Muscle of leg (tissue), 11 donors: Measurements from ENCODE around the gene WNT9A. TPM values are rescaled to one million over a fixed set of nuclear protein-coding genes. Genes with fewer than 3 reads are reported as not detected.
"Not testable (repeated sequence)": the region's sequence is repeated elsewhere in the genome, so short reads cannot be mapped to it uniquely, and the experiment has no call there.

Experiments
- DNase-seq: peaks from one replicate; pipeline ENCODE4 v3.0.0; 2013
- H3K27ac ChIP-seq: one replicate; pipeline ENCODE4 v1.5.1; 2013; ENCODE audit warnings: mild to moderate bottlenecking, low read length, control low read depth
- H3K27me3 ChIP-seq: one replicate; pipeline ENCODE4 v1.6.1; 2013; ENCODE audit warnings: low read length; ENCODE audit not compliant: control insufficient read depth, insufficient read depth
- H3K36me3 ChIP-seq: one replicate; pipeline ENCODE4 v1.6.1; 2013; ENCODE audit warnings: low read length; ENCODE audit not compliant: control insufficient read depth, insufficient read depth
- H3K4me1 ChIP-seq: one replicate; pipeline ENCODE4 v1.6.1; 2013; ENCODE audit warnings: low read length; ENCODE audit not compliant: control insufficient read depth, insufficient read depth
- H3K4me3 ChIP-seq: one replicate; pipeline ENCODE4 v1.5.1; 2013; ENCODE audit warnings: low read length, control low read depth
- H3K9me3 ChIP-seq: replicated peaks from 2 replicates; pipeline ENCODE4 v1.6.1; 2013; ENCODE audit warnings: low read depth, low read length; ENCODE audit not compliant: control insufficient read depth
- WGBS: methylation state at CpG from one replicate; pipeline ENCODE4 v1.1.5; 2013; ENCODE audit warnings: missing lambda C conversion rate; ENCODE audit not compliant: insufficient coverage; 5-methylcytosine and 5-hydroxymethylcytosine counted together
- polyA plus RNA-seq, 8 donors: library from polyadenylated mRNA; unstranded; fragments of 120-200 nt; gene quantifications; one replicate each; pipeline versions ENCODE4 v1.2.1 to v1.2.3, GENCODE V29; 2013; ENCODE audit warnings: inconsistent platforms in 1 of 8, low replicate concordance in 1 of 8; ENCODE audit not compliant: insufficient read length in 8 of 8, insufficient read depth in 1 of 8
- total RNA-seq: library from RNA; stranded (reverse); fragments of 120-200 nt; gene quantifications from one replicate; pipeline ENCODE4 v1.2.4, GENCODE V29; 2013

WNT9A gene
- total and polyA plus RNA-seq, 9 donors, result 4.6 to 10.2 (median 6.5) TPM

DNA sequence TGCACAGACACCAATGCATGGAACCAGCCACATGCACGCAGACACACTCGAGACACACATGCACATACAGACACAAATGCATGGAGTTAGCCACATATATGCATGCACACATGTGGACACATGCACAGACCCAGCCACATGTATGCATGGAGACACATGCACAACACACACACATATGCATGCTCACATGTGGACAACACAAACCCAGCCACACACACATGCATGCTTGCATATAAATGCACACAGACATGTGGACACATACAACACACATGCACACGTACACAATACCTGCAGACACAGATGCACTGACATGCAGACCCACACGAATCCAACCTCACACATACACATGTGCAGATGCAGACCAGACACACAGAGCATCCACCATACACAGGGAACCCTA, 31.1 kb downstream of the WNT9A start:
- Histone ChIP-seq H3K9me3 (no peaks in the 10 kb centered on the region), H3K4me3 (no peak overlapping the region), H3K27ac (no peak overlapping the region), H3K4me1 (peaks cover 63% of the 10 kb centered on the region), H3K27me3 (no peaks in the 10 kb centered on the region), H3K36me3 (peaks cover 9% of the 10 kb centered on the region)
- DNase-seq, result no peak
- WGBS, result 85% methylated on average over 3 of the region's 4 CpGs

DNA sequence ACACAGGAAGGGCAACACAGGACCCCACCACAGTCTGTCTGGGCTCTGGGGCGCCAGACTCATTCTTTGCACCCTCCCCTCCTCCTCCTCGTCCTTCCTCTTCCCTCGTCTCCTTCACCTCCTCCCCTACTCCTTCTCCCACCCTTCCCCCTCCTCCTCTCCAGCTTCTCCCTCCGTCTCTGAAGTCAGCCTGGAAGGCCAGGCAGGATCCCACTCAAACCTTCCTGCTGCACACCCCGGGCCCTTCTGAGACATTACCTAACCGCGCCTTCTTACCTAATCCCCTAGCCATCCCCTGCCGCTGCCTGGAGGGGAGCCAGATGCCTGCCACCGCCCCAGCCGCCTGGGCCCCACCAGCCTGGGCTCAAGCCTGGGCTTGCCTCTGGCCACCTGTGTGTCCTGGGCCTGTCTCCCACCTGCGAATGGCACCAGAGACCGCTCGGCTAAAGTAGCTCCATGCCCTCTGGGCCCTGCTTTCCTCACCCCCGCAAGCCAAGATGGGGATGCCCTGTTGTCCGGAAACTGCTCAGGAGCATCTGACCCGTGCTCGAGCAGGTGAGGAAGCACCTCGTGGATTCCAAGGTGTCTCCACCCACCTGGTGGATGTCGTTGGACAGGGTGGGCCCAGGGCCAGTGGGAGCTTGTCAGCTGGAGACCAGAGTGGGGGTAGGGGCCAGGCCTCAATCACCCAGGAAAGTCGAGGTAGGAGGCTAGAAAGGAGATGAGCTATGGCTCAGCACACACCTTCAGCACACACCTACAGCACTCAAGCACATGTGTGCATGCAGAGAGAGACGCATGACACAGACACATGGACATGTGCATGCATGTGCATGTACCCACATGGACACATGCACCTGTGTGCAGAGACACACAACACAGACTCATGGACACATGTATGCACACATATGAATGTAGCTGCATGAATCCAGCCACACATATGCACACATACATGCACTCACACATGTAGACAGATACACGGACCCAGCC, 31.9 kb downstream of the WNT9A start:
- Histone ChIP-seq H3K9me3 (no peaks in the 10 kb centered on the region), H3K36me3 (peaks cover 2% of the 10 kb centered on the region), H3K27ac (no peak overlapping the region), H3K27me3 (no peaks in the 10 kb centered on the region), H3K4me3 (no peak overlapping the region), H3K4me1 (peaks cover 63% of the 10 kb centered on the region)
- no peak for DNase-seq
- 57% methylated on average over 19 of the region's 22 CpGs for WGBS

DNA sequence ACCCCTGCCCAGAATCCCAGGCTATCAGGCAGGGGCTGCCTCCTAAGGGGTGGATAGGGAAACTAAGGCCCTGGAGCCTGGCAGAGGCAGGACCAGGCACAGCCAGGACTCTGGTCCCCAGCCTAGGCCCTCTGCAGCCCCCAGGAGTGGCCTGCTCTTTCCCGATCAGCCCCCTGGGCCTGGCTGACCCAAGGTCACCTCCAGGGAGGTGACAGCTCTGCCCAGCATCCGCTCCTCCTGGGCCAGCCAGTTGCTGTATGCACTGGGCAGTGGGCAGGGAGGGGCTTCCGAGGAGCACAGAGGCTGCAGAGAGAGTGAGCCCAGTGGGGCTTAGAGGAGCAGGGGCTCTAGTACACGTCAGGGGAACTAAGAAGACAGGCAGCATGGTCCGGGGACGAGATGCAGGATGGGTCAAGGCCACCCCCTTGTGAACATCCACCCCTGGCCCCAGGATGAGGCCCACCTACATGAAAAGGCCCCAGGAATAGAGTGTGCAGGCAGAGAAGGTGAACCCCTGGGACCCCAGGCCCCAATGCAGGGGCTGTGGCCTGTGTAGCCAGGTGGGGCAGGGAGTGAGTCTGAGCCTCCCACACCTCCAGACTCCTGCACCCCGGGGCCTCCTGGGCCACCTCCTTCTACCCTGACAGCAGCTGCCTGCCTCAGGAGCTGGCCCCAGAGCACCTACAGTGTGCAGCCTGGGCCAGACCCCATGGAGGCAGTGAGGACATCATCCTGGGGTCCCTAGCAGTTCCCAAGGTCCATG, 32.8 kb downstream of the WNT9A start:
- DNase-seq, result no peak
- Histone ChIP-seq H3K36me3 (no peaks in the 10 kb centered on the region), H3K4me1 (peaks cover 69% of the 10 kb centered on the region), H3K4me3 (no peak overlapping the region), H3K27me3 (no peaks in the 10 kb centered on the region), H3K27ac (no peak overlapping the region), H3K9me3 (no peaks in the 10 kb centered on the region)
- WGBS, result 54% methylated on average over 7 of the region's 7 CpGs

DNA sequence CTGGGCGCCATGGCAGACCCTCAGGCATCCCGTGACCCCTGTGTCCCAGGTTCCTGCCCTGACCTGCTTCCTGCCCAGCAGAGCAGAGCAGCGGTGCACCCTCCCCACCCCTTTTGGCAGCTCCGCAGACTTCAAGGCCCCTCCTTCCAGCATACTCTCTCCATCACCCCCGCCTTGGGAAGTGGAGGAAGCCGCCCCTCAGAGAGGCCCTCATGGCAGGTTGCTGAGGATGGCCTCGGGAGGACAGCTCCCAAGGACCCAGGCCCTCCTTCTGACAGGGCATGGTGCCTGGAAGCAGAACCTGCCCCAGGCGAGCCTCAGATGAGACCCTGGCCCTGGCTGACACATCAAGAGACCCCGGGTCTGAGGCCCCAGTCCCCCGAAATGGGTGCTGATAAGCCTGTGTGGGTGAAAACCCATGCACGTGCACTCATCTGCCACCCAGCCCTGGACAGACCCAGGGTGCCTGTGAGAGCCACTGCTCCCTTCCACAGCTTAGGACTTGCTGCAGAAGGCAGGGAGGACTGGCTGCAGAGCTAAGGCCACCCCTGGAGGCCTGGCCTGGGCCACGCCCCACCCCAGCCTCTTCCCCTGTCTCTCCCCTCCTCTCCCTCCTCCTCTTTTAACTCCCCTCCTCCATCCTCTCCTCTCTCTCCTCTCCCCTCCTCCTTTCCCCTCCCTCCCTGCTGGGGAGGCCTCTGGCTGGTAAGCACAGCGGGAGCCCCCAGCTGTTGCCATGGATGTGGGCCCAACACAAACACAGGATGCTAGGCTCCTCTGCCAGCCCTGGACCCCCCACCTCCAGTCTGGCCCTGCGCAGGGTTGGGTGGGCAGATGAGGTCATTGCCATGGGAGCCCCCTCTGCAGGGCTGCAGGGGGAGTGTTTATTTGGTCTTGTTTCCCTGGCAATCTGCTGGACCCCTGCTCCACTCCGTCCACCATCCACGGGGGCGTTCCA, 33.7 kb downstream of the WNT9A start:
- WGBS, result 67% methylated on average over 7 of the region's 17 CpGs
- Histone ChIP-seq H3K4me3 (no peak overlapping the region), H3K27ac (no peak overlapping the region), H3K36me3 (no peaks in the 10 kb centered on the region), H3K4me1 (peaks cover 62% of the 10 kb centered on the region), H3K9me3 (no peaks in the 10 kb centered on the region), H3K27me3 (no peaks in the 10 kb centered on the region)
- peak; percentile 64 for DNase-seq

DNA sequence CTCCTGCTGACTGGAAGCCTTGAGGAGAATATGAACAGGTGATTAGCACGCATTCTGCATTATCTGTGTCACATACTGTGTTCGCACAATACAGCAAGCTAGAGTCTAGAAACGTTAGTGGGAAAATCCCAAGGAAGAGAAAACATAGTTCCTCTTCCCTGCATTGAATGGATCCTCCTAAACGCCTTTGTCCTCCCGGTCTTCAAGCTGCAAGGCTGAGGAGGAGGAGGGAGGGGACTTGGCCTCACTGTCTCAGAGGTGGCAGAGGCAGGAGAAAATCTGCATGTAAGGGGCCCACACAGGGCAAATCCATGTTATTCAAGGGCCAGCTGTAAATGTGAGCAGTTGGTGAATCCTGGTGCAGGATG, 34.4 kb downstream of the WNT9A start:
- DNase-seq, result no peak
- 33% methylated on average over 3 of the region's 5 CpGs for WGBS
- no peaks in the 10 kb centered on the region for H3K36me3 ChIP-seq

DNA sequence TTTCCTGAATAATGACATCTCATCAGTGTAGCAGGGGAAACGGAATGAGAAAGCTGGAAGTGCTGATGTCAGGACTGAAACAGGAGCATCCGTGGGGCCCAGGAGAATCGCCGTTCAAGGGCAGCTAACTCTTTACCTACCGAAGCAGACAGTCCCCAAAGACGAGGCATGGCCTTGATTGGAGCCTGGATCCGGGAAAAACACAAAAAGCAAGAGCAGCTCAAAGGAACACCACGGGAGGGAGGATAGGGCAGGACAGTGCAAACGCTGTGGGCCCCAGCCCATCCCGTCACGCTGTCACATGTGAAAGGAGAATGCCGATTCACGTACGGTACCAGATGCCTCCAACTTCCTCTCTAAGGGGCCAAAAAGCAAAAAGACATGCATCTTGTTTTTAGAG, 34.9 kb downstream of the WNT9A start:
- H3K27ac ChIP-seq, result no peak overlapping the region
- DNase-seq, result no peak
- no peaks in the 10 kb centered on the region for H3K27me3 ChIP-seq
- H3K4me1 ChIP-seq, result peaks cover 62% of the 10 kb centered on the region
- H3K4me3 ChIP-seq, result no peak overlapping the region
- WGBS, result 9% methylated on average over 9 of the region's 14 CpGs
- no peaks in the 10 kb centered on the region for H3K9me3 ChIP-seq
- H3K36me3 ChIP-seq, result no peaks in the 10 kb centered on the region

More for the DNA sequence above, 34.4 kb downstream of the WNT9A start:
- Histone ChIP-seq H3K9me3 (no peaks in the 10 kb centered on the region), H3K27me3 (no peaks in the 10 kb centered on the region), H3K4me3 (no peak overlapping the region), H3K4me1 (peaks cover 62% of the 10 kb centered on the region), H3K27ac (no peak overlapping the region)

DNA sequence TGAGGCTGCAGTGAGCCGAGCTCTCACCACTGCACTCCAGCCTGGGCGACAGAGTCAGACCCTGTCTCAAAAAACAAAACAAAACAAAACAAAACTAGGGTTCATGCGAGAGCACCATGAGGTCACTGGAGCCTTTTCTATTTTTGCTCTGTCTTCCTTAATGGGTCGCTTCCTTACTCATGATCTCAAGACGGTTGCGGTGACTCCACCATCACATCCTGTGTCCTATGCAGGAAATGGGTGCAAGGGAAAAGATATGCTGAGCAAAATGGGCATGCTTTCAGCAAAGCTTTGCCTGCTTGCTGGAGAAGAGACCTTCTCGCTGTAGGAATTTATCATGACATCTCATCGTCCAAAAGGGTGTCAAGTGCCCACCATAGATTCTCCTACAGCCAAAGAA, 36.4 kb downstream of the WNT9A start:
- 90% methylated on average over 4 of the region's 8 CpGs for WGBS
- Histone ChIP-seq H3K4me3 (no peak overlapping the region), H3K9me3 (no peaks in the 10 kb centered on the region), H3K27me3 (no peaks in the 10 kb centered on the region), H3K27ac (no peak overlapping the region), H3K36me3 (no peaks in the 10 kb centered on the region), H3K4me1 (peaks cover 47% of the 10 kb centered on the region)
- no peak for DNase-seq

DNA sequence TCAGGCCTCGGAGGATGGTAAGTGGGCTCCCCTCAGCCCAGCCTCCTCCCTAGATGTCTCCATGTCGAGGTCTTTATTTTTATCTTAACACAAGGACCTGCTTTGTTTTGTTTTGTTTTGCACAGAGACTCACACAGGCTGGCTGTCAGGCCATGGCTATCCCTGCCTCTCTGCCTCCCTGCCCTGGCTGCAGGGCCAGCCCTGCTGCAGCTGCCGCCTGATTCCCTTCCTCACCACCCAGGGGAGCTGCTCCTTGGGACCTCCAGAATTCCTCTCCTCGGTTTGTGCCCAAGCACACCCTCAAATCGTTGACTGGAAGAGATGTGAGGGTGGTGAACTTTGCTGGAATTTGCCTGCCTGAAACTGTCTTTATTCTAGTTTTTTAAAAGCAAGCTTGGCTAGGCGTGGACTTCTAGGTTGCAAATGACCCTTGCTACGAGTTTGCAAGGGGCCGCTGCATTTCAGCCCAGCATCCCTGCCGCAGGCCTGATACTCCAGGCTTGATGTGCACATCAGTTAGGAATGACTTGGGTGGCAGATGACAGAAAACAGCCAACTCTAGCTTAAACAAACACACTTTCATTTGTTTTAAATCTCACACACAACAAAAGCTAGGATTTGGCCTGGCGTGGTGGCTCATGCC, 37.1 kb downstream of the WNT9A start:
- H3K36me3 ChIP-seq, result no peaks in the 10 kb centered on the region
- no peaks in the 10 kb centered on the region for H3K9me3 ChIP-seq
- H3K27ac ChIP-seq, result peak overlapping the region; percentile 7
- H3K4me3 ChIP-seq, result no peak overlapping the region
- H3K4me1 ChIP-seq, result peaks cover 42% of the 10 kb centered on the region
- 63% methylated on average over 4 of the region's 10 CpGs for WGBS
- no peak for DNase-seq
- no peaks in the 10 kb centered on the region for H3K27me3 ChIP-seq

DNA sequence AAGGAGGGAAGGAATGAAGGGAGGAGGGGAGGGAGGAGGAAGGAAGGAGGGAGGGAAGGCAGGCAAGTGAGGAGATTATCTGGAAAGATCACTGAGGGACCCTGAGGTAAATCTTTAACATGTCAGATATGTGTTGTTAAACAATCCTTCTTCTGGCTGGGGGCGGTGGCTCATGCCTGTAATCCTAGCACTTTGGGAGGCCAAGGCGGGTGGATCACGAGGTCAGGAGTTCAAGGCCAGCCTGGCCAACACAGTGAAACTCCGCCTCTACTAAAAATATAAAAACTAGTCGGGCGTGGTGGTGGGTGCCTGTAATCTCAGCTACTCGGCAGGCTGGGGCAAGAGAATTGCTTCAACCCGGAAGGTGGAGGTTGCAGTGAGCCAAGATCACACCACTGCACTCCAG, 37.8 kb downstream of the WNT9A start:
- not testable (repeated sequence) for H3K27ac ChIP-seq, H3K4me3 ChIP-seq, DNase-seq, H3K36me3 ChIP-seq, H3K9me3 ChIP-seq, H3K27me3 ChIP-seq
- H3K4me1 ChIP-seq, result peaks cover 36% of the 10 kb centered on the region
- 71% methylated on average over 1 of the region's 8 CpGs for WGBS
